ENCODE measurements around the gene LARGE2. TPM values are rescaled to one million over a fixed set of nuclear protein-coding genes. Genes with fewer than 3 reads are reported as not detected.
A peak's percentile ranks its signal among the peaks of the same experiment; 100 is the strongest.

The LARGE2 gene
- total RNA-seq, 2 experiments from 2014 or later, result 1.1 to 1.6 TPM

GRCh38 chr11:45909594-45910475 is 12.6 kb upstream of the LARGE2 start:
- ChIA-PET CTCF (no interaction called here), POLR2A (interaction anchor here (0.6 to 1.0 kb wide), 2 partner anchors 8 to 38 kb away, joined by 3 read pairs; partner anchors contain the start of gene PEX16)
- Mint-ChIP-seq H3K36me3 (peaks cover 12% of the 10 kb centered on the region), H3K27me3 (no peaks in the 10 kb centered on the region), H3K9me3 (no peaks in the 10 kb centered on the region), H3K4me3 (no peak overlapping the region), H3K27ac (no peak overlapping the region), H3K4me1 (ENCODE audit: low read depth) (peaks cover 4% of the 10 kb centered on the region)
- intact Hi-C loops (cut with micrococcal nuclease), result no loop called here
- no peak for DNase-seq

GRCh38 chr11:45910623-45911022 is 11.8 kb upstream of the LARGE2 start:
- H3K36me3 Mint-ChIP-seq, result peaks cover 13% of the 10 kb centered on the region
- intact Hi-C loops (cut with micrococcal nuclease), result no loop called here
- H3K27me3 Mint-ChIP-seq, result no peaks in the 10 kb centered on the region
- no peak for DNase-seq
- POLR2A ChIA-PET, result no interaction called here
- H3K4me3 Mint-ChIP-seq, result no peak overlapping the region
- no peaks in the 10 kb centered on the region for H3K9me3 Mint-ChIP-seq
- CTCF ChIA-PET, result no interaction called here
- no peak overlapping the region for H3K27ac Mint-ChIP-seq
- peaks cover 6% of the 10 kb centered on the region for H3K4me1 Mint-ChIP-seq (ENCODE audit: low read depth)

GRCh38 chr11:45913514-45913913 is 8.9 kb upstream of the LARGE2 start:
- Mint-ChIP-seq H3K4me1 (ENCODE audit: low read depth) (peaks cover 15% of the 10 kb centered on the region), H3K27ac (no peak overlapping the region), H3K27me3 (no peaks in the 10 kb centered on the region), H3K4me3 (no peak overlapping the region), H3K36me3 (peaks cover 20% of the 10 kb centered on the region), H3K9me3 (no peaks in the 10 kb centered on the region)
- DNase-seq, result no peak
- CTCF ChIA-PET, result no interaction called here
- POLR2A ChIA-PET, result no interaction called here
- intact Hi-C loops (cut with micrococcal nuclease), result no loop called here

- POLR2A ChIA-PET, result no interaction called here
- CTCF ChIA-PET, result no interaction called here
- Mint-ChIP-seq H3K9me3 (no peaks in the 10 kb centered on the region), H3K27ac (no peak overlapping the region), H3K36me3 (peaks cover 20% of the 10 kb centered on the region), H3K4me3 (no peak overlapping the region), H3K4me1 (ENCODE audit: low read depth) (peaks cover 20% of the 10 kb centered on the region), H3K27me3 (no peaks in the 10 kb centered on the region)
- intact Hi-C loops (cut with micrococcal nuclease), result no loop called here
- no peak for DNase-seq
Observed at GRCh38 chr11:45913942-45914635, 8.4 kb upstream of the LARGE2 start.

- peaks cover 26% of the 10 kb centered on the region for H3K4me1 Mint-ChIP-seq (ENCODE audit: low read depth)
- no peaks in the 10 kb centered on the region for H3K9me3 Mint-ChIP-seq
- no peaks in the 10 kb centered on the region for H3K27me3 Mint-ChIP-seq
- no peak for DNase-seq
- ChIA-PET CTCF (no interaction called here), POLR2A (no interaction called here)
- H3K27ac Mint-ChIP-seq, result no peak overlapping the region
- H3K36me3 Mint-ChIP-seq, result peaks cover 20% of the 10 kb centered on the region
- intact Hi-C loops (cut with micrococcal nuclease), result loop anchor here (5.0 kb wide), 2 partner anchors 207 to 1348 kb away; partner anchors contain the start of genes CD82 and PHF21A
- H3K4me3 Mint-ChIP-seq, result no peak overlapping the region
Observed at GRCh38 chr11:45915446-45915845, 7.0 kb upstream of the LARGE2 start.

GRCh38 chr11:45917286-45917622 is 5.2 kb upstream of the LARGE2 start:
- ChIA-PET POLR2A (interaction anchor here (2.0 to 2.2 kb wide), 2 partner anchors 10 to 70 kb away, joined by 5 to 7 read pairs; partner anchors contain the start of gene CRY2), CTCF (interaction anchor here (0.6 to 2.2 kb wide), 3 partner anchors 71 to 89 kb away, joined by 3 to 7 read pairs (median 6); no protein-coding TSS in a partner anchor)
- peak overlapping the region; percentile 96 for H3K4me3 Mint-ChIP-seq
- DNase-seq, result peak; percentile 42
- peaks cover 3% of the 10 kb centered on the region for H3K27me3 Mint-ChIP-seq
- H3K4me1 Mint-ChIP-seq (ENCODE audit: low read depth), result peaks cover 26% of the 10 kb centered on the region
- H3K36me3 Mint-ChIP-seq, result peaks cover 12% of the 10 kb centered on the region
- intact Hi-C loops (cut with micrococcal nuclease), result loop anchor here (5.0 kb wide), 2 partner anchors 205 to 1350 kb away; partner anchors contain the start of genes CD82 and PHF21A
- peak overlapping the region; percentile 96 for H3K27ac Mint-ChIP-seq
- H3K9me3 Mint-ChIP-seq, result no peaks in the 10 kb centered on the region

- Mint-ChIP-seq H3K36me3 (peaks cover 12% of the 10 kb centered on the region), H3K4me3 (peak within 1 kb of the TSS; percentile 96), H3K4me1 (ENCODE audit: low read depth) (peaks cover 26% of the 10 kb centered on the region), H3K27ac (peak within 1 kb of the TSS; percentile 96), H3K27me3 (peaks cover 3% of the 10 kb centered on the region), H3K9me3 (no peaks in the 10 kb centered on the region)
- CTCF ChIA-PET, result interaction anchor here (0.6 to 2.2 kb wide), 7 partner anchors 71 to 320 kb away, joined by 3 to 7 read pairs (median 4); no protein-coding TSS in a partner anchor
- peak; percentile 98 for DNase-seq
- POLR2A ChIA-PET, result interaction anchor here (0.7 to 2.2 kb wide), 6 partner anchors 8 to 321 kb away, joined by 3 to 7 read pairs (median 4); partner anchors contain the start of gene CRY2
- intact Hi-C loops (cut with micrococcal nuclease), result loop anchor here (1.0 to 5.0 kb wide), 6 partner anchors 70 to 1350 kb away; partner anchors contain the start of genes ARHGAP1, CD82, CRY2 and PHF21A
Observed at GRCh38 chr11:45917623-45918330, 4.7 kb upstream of the LARGE2 start, which contains the start of gene PEX16. PEX16 (minus strand) TSS chr11:45917877; CDS start chr11:45917811, 66 bp downstream.

GRCh38 chr11:45918331-45918941 is 4.0 kb upstream of the LARGE2 start:
- DNase-seq, result peak; percentile 83
- ChIA-PET POLR2A (interaction anchor here (0.7 to 2.2 kb wide), 6 partner anchors 9 to 320 kb away, joined by 3 to 7 read pairs (median 4); partner anchors contain the start of gene CRY2), CTCF (interaction anchor here (0.6 to 2.2 kb wide), 7 partner anchors 59 to 320 kb away, joined by 3 to 7 read pairs (median 4); no protein-coding TSS in a partner anchor)
- Mint-ChIP-seq H3K27me3 (peaks cover 6% of the 10 kb centered on the region), H3K27ac (peak overlapping the region; percentile 96), H3K4me3 (peak overlapping the region; percentile 96), H3K4me1 (ENCODE audit: low read depth) (peaks cover 28% of the 10 kb centered on the region), H3K36me3 (peaks cover 12% of the 10 kb centered on the region), H3K9me3 (no peaks in the 10 kb centered on the region)
- intact Hi-C loops (cut with micrococcal nuclease), result loop anchor here (1.0 to 5.0 kb wide), 6 partner anchors 71 to 1351 kb away; partner anchors contain the start of genes ARHGAP1, CD82, CRY2 and PHF21A

GRCh38 chr11:45918962-45919675 is 3.3 kb upstream of the LARGE2 start:
- ChIA-PET POLR2A (interaction anchor here (2.2 kb wide), 1 partner anchor 8 kb away, joined by 7 read pairs; no protein-coding TSS in a partner anchor), CTCF (interaction anchor here (0.6 to 1.1 kb wide), 3 partner anchors 59 to 147 kb away, joined by 3 to 4 read pairs (median 3); no protein-coding TSS in a partner anchor)
- Mint-ChIP-seq H3K36me3 (peaks cover 10% of the 10 kb centered on the region), H3K9me3 (no peaks in the 10 kb centered on the region), H3K4me1 (ENCODE audit: low read depth) (peaks cover 29% of the 10 kb centered on the region), H3K27me3 (peaks cover 9% of the 10 kb centered on the region), H3K27ac (peak overlapping the region; percentile 89), H3K4me3 (peak overlapping the region; percentile 96)
- intact Hi-C loops (cut with micrococcal nuclease), result loop anchor here (1.0 to 5.0 kb wide), 6 partner anchors 72 to 1352 kb away; partner anchors contain the start of genes ARHGAP1, CD82, CRY2 and PHF21A
- no peak for DNase-seq

- no peak for DNase-seq
- no peak overlapping the region for H3K4me3 Mint-ChIP-seq
- no peak overlapping the region for H3K27ac Mint-ChIP-seq
- peaks cover 31% of the 10 kb centered on the region for H3K4me1 Mint-ChIP-seq (ENCODE audit: low read depth)
- ChIA-PET POLR2A (no interaction called here), CTCF (no interaction called here)
- no peaks in the 10 kb centered on the region for H3K9me3 Mint-ChIP-seq
- peaks cover 11% of the 10 kb centered on the region for H3K27me3 Mint-ChIP-seq
- peaks cover 8% of the 10 kb centered on the region for H3K36me3 Mint-ChIP-seq
- intact Hi-C loops (cut with micrococcal nuclease), result loop anchor here (2.0 to 5.0 kb wide), 3 partner anchors 202 to 1353 kb away; partner anchors contain the start of genes CD82 and PHF21A
Observed at GRCh38 chr11:45919806-45920530, 2.5 kb upstream of the LARGE2 start.
